Sigmoid colon (tissue), 3 donors: ENCODE data around the gene KAT8.

Experiments used
- POLR2A ChIP-seq, 2 donors: fragments of 450-650 bp; IDR thresholded peaks; one replicate each; pipeline ENCODE4 v1.6.1; 2016; ENCODE audit warnings: antibody characterized with exemption in 2 of 2, mild to moderate bottlenecking in 2 of 2, moderate library complexity in 2 of 2
- TF ChIP-seq, protein P1 (sequence below), 4 experiments: fragments of 450-650 bp in 3 of 4; fragments of 200-600 bp in 1 of 4; IDR thresholded peaks; one replicate each; pipeline ENCODE4 v1.5.1; 2016 to 2019; ENCODE audit warnings: antibody characterized with exemption in 4 of 4, mild to moderate bottlenecking in 3 of 4, moderate library complexity in 2 of 4

DNA sequence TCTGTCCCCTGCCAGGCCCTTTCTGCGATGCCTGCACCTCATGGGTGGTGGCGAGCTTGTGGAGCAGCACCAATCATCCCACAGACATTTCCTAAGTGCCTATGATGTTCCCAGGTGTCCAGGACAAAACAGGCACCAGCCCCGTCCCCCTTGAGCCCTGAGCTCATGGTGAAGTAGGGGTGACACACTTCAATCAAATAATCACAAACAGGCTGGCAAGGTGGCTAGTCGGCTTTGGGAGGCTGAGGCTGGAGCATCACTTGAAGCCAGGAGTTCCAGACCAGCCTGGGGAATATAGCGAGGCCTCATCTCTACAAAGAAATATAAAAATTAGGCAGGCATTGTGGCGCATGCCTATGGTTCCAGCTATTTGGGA is 18.8 kb downstream of the KAT8 start:
- TF ChIP-seq, protein P1, sequence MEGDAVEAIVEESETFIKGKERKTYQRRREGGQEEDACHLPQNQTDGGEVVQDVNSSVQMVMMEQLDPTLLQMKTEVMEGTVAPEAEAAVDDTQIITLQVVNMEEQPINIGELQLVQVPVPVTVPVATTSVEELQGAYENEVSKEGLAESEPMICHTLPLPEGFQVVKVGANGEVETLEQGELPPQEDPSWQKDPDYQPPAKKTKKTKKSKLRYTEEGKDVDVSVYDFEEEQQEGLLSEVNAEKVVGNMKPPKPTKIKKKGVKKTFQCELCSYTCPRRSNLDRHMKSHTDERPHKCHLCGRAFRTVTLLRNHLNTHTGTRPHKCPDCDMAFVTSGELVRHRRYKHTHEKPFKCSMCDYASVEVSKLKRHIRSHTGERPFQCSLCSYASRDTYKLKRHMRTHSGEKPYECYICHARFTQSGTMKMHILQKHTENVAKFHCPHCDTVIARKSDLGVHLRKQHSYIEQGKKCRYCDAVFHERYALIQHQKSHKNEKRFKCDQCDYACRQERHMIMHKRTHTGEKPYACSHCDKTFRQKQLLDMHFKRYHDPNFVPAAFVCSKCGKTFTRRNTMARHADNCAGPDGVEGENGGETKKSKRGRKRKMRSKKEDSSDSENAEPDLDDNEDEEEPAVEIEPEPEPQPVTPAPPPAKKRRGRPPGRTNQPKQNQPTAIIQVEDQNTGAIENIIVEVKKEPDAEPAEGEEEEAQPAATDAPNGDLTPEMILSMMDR (IDR thresholded peaks at IDR 0.05) = no peak
- no peak for TF ChIP-seq POLR2A (IDR thresholded peaks at IDR 0.05)
